Measurements from ENCODE around the gene FILIP1L. TPM values are rescaled to one million over a fixed set of nuclear protein-coding genes. Genes with fewer than 3 reads are reported as not detected.

Gene FILIP1L
- total and polyA plus RNA-seq, 2 of the 4 experiments (the other 2 are of a cell fraction) = 11.5 to 19.9 TPM

DNA sequence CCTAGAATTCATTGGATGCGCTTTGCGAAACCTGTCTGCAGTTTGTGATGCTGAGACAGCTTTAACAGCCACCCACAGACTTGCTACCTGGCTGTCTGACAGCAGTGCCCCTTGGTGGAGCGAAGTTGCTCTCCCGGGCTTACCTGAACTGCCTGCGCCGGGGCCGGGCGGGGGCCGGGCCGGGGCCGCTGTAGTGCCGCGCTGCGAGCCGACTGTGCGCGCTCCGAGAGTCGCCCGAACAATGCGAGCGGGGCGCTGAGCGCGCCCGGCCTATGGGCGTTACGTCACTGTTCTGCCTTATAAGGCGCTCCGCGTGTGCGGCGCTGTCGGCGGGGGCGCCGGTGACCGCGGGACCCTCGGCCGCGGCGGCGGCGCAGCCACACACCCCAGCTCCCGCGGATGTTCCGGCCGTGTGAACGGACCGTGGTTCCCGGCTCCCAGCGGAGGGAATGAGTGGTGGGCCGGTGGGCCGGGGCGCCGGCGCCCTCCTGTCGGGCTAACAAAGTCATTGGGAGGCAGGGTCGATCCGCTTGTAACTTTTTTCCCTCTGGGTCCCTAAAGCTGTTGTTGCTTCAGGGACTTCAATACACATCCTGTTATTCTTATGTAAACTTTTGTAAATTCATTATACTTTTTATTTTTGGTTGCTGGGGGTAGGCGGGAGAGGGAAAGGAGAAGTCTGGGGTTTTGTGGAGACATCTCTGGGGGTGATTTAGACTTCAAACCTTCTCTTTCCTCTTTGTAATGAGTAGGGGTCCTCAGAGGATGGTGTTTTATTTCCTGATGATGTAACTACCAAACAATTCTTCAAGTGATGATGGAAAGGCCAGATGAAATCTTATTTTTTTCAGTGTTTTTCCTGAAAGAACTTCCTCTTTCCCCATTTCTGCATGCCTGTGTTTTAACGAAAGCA lies 238.1 kb downstream of the FILIP1L start:
- no peaks in the 10 kb centered on the region for H3K27me3 ChIP-seq (ENCODE audit: control insufficient read depth, insufficient read depth, low read length)
- H3K36me3 ChIP-seq (ENCODE audit: control insufficient read depth, insufficient read depth, low read length) = peaks cover 4% of the 10 kb centered on the region
- H3K9ac ChIP-seq (ENCODE audit: low read depth, low read length) = peak overlapping the region; percentile 89
- CTCF ChIA-PET = no interaction called here
- H3K79me1 ChIP-seq (ENCODE audit: low read depth in 1 of 2, low read length in 2 of 2) = peaks cover 2 to 29% of the 10 kb centered on the region in 2 experiments
- TSS peak; percentile 81 for BruUV-seq (replicated peaks)
- peak overlapping the region; percentile 73 for H2BK5ac ChIP-seq (ENCODE audit: low read depth, low read length, poor library complexity, severe bottlenecking)
- H2AK9ac ChIP-seq (replicated peaks; ENCODE audit: low read depth, low read length, poor library complexity) = peak overlapping the region; percentile 80
- peak; percentile 93 for ATAC-seq (ENCODE audit: low read depth)
- H3K27ac ChIP-seq (ENCODE audit: insufficient read depth, low read length) = peak overlapping the region; percentile 88
- peak overlapping the region; percentile 82 for H4K5ac ChIP-seq (ENCODE audit: low read depth, low read length)
- H3K56ac ChIP-seq (ENCODE audit: extremely low read depth, insufficient read depth, low read length) = peak overlapping the region; percentile 89
- H3K4me2 ChIP-seq (ENCODE audit: low read depth, low read length) = peak overlapping the region; percentile 96
- H3K4ac ChIP-seq (ENCODE audit: low read depth, low read length) = peak overlapping the region; percentile 98
- peaks cover 6% of the 10 kb centered on the region for H3K9me1 ChIP-seq (ENCODE audit: insufficient read depth, low read length)
- peak overlapping the region; percentile 86 for H2BK120ac ChIP-seq (ENCODE audit: low read depth, low read length)
- H4K20me1 ChIP-seq (ENCODE audit: insufficient read depth, low read length) = peaks cover 25% of the 10 kb centered on the region
- H3K18ac ChIP-seq (ENCODE audit: low read depth, low read length) = peak overlapping the region; percentile 91
- intact Hi-C loops (cut with micrococcal nuclease) (loop anchor here (1.0 to 5.0 kb wide), 3 partner anchors 61 to 165 kb away; no protein-coding TSS in a partner anchor), dilution Hi-C loops (cut with HindIII; ENCODE audit: low sequenced_read_pairs, unreplicated experiment) (no loop called here), in situ Hi-C loops (cut with MboI; ENCODE audit: low sequenced_read_pairs) (no loop called here)
- peak overlapping the region; percentile 63 for H2AK5ac ChIP-seq (ENCODE audit: low read depth, low read length)
- POLR2A ChIA-PET (ENCODE audit: unreplicated experiment) = interaction anchor here (0.5 to 1.8 kb wide), 10 partner anchors 25 to 198 kb away, joined by 3 to 5 read pairs (median 4); no protein-coding TSS in a partner anchor
- peak overlapping the region; percentile 94 for H4K91ac ChIP-seq (ENCODE audit: insufficient read depth, low read depth, low read length)
- H2BK20ac ChIP-seq (ENCODE audit: low read depth, low read length) = peak overlapping the region; percentile 52; the same call in 1 of the 2 replicates
- peak overlapping the region; percentile 99 for H3K14ac ChIP-seq (replicated peaks; ENCODE audit: low read depth, low read length)
- peak; percentile 79 for DNase-seq
- WGBS, 2 experiments (ENCODE audit: extremely low coverage in 2 of 2, insufficient read length in 1 of 2) = 0% methylated on average over 5 of the region's 63 CpGs; no CpG with 5 or more reads in 1 of the 2 experiments
- H4K8ac ChIP-seq (ENCODE audit: low read depth in 2 of 2, low read length in 2 of 2) = peak overlapping the region; percentile 37 to 85
- H2AFZ ChIP-seq (replicated peaks; ENCODE audit: low read length, poor library complexity) = peak overlapping the region; percentile 88
- H3K4me1 ChIP-seq (ENCODE audit: control insufficient read depth, insufficient read depth, low read length) = peaks cover 8% of the 10 kb centered on the region
- H3K9me3 ChIP-seq (ENCODE audit: control insufficient read depth, insufficient read depth, low read length) = no peaks in the 10 kb centered on the region
- H3K23ac ChIP-seq (ENCODE audit: low read depth, low read length) = peak overlapping the region; percentile 95
- H3K4me3 ChIP-seq (ENCODE audit: insufficient read depth, low read depth, low read length) = peak overlapping the region; percentile 88
- peak overlapping the region; percentile 71 for H2BK15ac ChIP-seq (ENCODE audit: low read depth, low read length)
- TF ChIP-seq MAFK (IDR thresholded peaks at IDR 0.05; ENCODE audit: low read depth, low read length) (no peak), CEBPB (IDR thresholded peaks at IDR 0.05; ENCODE audit: low read depth, low read length) (peak; percentile 65), RCOR1 (IDR thresholded peaks at IDR 0.05; ENCODE audit: insufficient replicate concordance, low read length) (no peak), POLR2A (IDR thresholded peaks at IDR 0.05; ENCODE audit: low read depth, low read length) (peak; percentile 95), MXI1 (IDR thresholded peaks at IDR 0.05; ENCODE audit: borderline replicate concordance, low read depth, low read length) (peak; percentile 41; the same call in 1 of the 2 replicates), RFX5 (IDR thresholded peaks at IDR 0.05; ENCODE audit: low read depth, low read length) (no peak), CTCF (conservative IDR thresholded peaks at IDR 0.05; ENCODE audit: low read depth, low read length) (0 out of 2 replicates have a peak, but pooled peaks have one; percentile 19), RAD21 (IDR thresholded peaks at IDR 0.05; ENCODE audit: low read length) (peak; percentile 52), SMC3 (IDR thresholded peaks at IDR 0.05; ENCODE audit: low read depth, low read length) (no peak), NFE2L2 (IDR thresholded peaks at IDR 0.05; ENCODE audit: low read depth, low read length) (no peak), CHD1 (IDR thresholded peaks at IDR 0.05; ENCODE audit: low read depth, low read length) (peak; percentile 56; the same call in 1 of the 2 replicates)
- TF ChIP-seq, protein P1, sequence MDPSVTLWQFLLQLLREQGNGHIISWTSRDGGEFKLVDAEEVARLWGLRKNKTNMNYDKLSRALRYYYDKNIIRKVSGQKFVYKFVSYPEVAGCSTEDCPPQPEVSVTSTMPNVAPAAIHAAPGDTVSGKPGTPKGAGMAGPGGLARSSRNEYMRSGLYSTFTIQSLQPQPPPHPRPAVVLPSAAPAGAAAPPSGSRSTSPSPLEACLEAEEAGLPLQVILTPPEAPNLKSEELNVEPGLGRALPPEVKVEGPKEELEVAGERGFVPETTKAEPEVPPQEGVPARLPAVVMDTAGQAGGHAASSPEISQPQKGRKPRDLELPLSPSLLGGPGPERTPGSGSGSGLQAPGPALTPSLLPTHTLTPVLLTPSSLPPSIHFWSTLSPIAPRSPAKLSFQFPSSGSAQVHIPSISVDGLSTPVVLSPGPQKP (IDR thresholded peaks at IDR 0.05; ENCODE audit: borderline replicate concordance, low read depth, low read length) = no peak
- TF ChIP-seq, protein P2, sequence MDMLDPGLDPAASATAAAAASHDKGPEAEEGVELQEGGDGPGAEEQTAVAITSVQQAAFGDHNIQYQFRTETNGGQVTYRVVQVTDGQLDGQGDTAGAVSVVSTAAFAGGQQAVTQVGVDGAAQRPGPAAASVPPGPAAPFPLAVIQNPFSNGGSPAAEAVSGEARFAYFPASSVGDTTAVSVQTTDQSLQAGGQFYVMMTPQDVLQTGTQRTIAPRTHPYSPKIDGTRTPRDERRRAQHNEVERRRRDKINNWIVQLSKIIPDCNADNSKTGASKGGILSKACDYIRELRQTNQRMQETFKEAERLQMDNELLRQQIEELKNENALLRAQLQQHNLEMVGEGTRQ (IDR thresholded peaks at IDR 0.05; ENCODE audit: low read depth, low read length) = no peak

Measured in IMR-90 (cell line).